OCI-LY7 (cell line): ENCODE results near the gene DBN1.

Experiments used
- CTCF ChIP-seq: fragments of 200-600 bp; sonication (generic); conservative IDR thresholded peaks from 2 replicates; pipeline ENCODE4 v1.5.1; 2014; ENCODE audit warnings: mild to moderate bottlenecking, antibody characterized with exemption, low read length, moderate library complexity, mixed read lengths
- EZH2phosphoT487 ChIP-seq: fragments of 200-600 bp; sonication (generic); IDR thresholded peaks from 2 replicates; pipeline ENCODE4 v1.6.1; 2018; ENCODE audit warnings: low read depth, borderline replicate concordance, mild to moderate bottlenecking, mixed run types, antibody characterized with exemption, low read length, moderate library complexity, mixed read lengths

- no peak for TF ChIP-seq CTCF
- TF ChIP-seq EZH2phosphoT487: no peak
Observed at GRCh38 chr5:177452688-177453638, 20.5 kb downstream of the DBN1 start.
